ENCODE results near the gene SLC48A1. TPM values are rescaled to one million over a fixed set of nuclear protein-coding genes. Genes with fewer than 3 reads are reported as not detected.

The SLC48A1 gene
- total and polyA plus RNA-seq, 2 experiments from 2014 or later: 26.2 to 29.2 TPM

- H3K27ac ChIP-seq: no peak overlapping the region
- no peaks in the 10 kb centered on the region for H3K9me3 ChIP-seq (ENCODE audit: low read depth)
- TF ChIP-seq CTCF (IDR thresholded peaks at IDR 0.05; ENCODE audit: low read depth, low read length): no peak
- no peak overlapping the region for H3K4me3 ChIP-seq
- H3K27me3 ChIP-seq: no peaks in the 10 kb centered on the region
- no peak for DNase-seq (ENCODE audit: low read depth in 1 of 2, low spot score in 1 of 2)
- no peaks in the 10 kb centered on the region for H3K36me3 ChIP-seq
- H3K4me1 ChIP-seq (ENCODE audit: low read depth): peaks cover 37% of the 10 kb centered on the region
Measured at GRCh38 chr12:47823422-47824086, 50.5 kb downstream of the SLC48A1 start.

- H3K4me1 ChIP-seq (ENCODE audit: low read depth): peaks cover 43% of the 10 kb centered on the region
- no peak overlapping the region for H3K27ac ChIP-seq
- no peak for DNase-seq (ENCODE audit: low read depth in 1 of 2, low spot score in 1 of 2)
- no peak for TF ChIP-seq CTCF (IDR thresholded peaks at IDR 0.05; ENCODE audit: low read depth, low read length)
- H3K27me3 ChIP-seq: no peaks in the 10 kb centered on the region
- H3K9me3 ChIP-seq (ENCODE audit: low read depth): no peaks in the 10 kb centered on the region
- H3K4me3 ChIP-seq: no peak overlapping the region
- no peaks in the 10 kb centered on the region for H3K36me3 ChIP-seq
Measured at GRCh38 chr12:47824198-47824597, 51.2 kb downstream of the SLC48A1 start.

GRCh38 chr12:47824635-47825034 lies 51.6 kb downstream of the SLC48A1 start:
- Histone ChIP-seq H3K4me3 (no peak overlapping the region), H3K27ac (no peak overlapping the region), H3K36me3 (no peaks in the 10 kb centered on the region), H3K9me3 (ENCODE audit: low read depth) (no peaks in the 10 kb centered on the region), H3K27me3 (no peaks in the 10 kb centered on the region), H3K4me1 (ENCODE audit: low read depth) (peaks cover 48% of the 10 kb centered on the region)
- TF ChIP-seq CTCF (IDR thresholded peaks at IDR 0.05; ENCODE audit: low read depth, low read length): no peak
- no peak for DNase-seq (ENCODE audit: low read depth in 1 of 2, low spot score in 1 of 2)

- no peaks in the 10 kb centered on the region for H3K27me3 ChIP-seq
- no peaks in the 10 kb centered on the region for H3K36me3 ChIP-seq
- peaks cover 49% of the 10 kb centered on the region for H3K4me1 ChIP-seq (ENCODE audit: low read depth)
- H3K27ac ChIP-seq: no peak overlapping the region
- no peak for TF ChIP-seq CTCF (IDR thresholded peaks at IDR 0.05; ENCODE audit: low read depth, low read length)
- no peaks in the 10 kb centered on the region for H3K9me3 ChIP-seq (ENCODE audit: low read depth)
- no peak for DNase-seq (ENCODE audit: low read depth in 1 of 2, low spot score in 1 of 2)
- no peak overlapping the region for H3K4me3 ChIP-seq
Measured at GRCh38 chr12:47825173-47825639, 52.2 kb downstream of the SLC48A1 start.

GRCh38 chr12:47828008-47828975 lies 55.3 kb downstream of the SLC48A1 start:
- Histone ChIP-seq H3K4me3 (no peak overlapping the region), H3K36me3 (no peaks in the 10 kb centered on the region), H3K9me3 (ENCODE audit: low read depth) (no peaks in the 10 kb centered on the region), H3K4me1 (ENCODE audit: low read depth) (peaks cover 21% of the 10 kb centered on the region), H3K27ac (peak overlapping the region; percentile 77), H3K27me3 (no peaks in the 10 kb centered on the region)
- no peak for TF ChIP-seq CTCF (IDR thresholded peaks at IDR 0.05; ENCODE audit: low read depth, low read length)
- no peak for DNase-seq (ENCODE audit: low read depth in 1 of 2, low spot score in 1 of 2)
